GM21737 (cell line): ENCODE results near the gene HOXA10.

Experiments
- ATAC-seq: cut with Tn5 transposase; IDR thresholded peaks from one replicate; pipeline ENCODE4 v1.9.1; 2021; ENCODE audit warnings: mild to moderate bottlenecking, moderate library complexity; ENCODE audit not compliant: unreplicated experiment

Gene HOXA10

DNA sequence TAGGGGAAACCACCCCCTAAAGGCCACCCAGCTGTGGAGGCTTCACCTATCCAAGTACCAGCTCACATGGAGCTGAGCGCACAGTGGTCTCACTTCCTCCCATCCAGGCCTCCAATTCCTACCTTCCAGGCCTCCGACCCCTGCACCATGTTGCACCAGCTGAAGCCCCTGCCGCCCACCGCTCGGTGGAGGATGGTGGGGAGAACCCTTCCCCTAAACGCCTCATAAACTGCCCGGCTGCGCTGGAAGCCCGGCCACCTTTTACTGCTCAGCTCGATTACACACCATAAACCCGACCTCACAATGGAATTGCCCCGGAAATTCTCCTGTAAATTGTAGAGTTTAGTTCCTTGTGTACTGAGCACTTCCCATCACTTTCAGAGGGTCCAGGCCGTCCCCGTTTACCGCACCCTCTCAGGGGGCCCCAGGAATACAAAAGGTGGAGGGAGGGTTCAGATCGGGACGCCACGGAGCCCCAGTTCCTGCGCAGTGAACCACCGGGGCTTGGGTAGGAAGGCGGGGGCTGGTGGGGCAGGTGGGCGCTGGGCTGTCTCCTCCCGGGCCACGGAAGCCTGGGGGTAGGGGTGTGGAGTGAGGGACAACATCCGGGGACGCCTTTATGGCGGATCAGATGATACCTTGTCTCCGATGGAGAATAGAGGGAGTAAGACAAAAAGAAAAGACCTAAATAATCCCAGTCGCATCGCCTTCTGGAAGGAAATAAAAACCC lies 16.3 kb downstream of the HOXA10 start:
- ATAC-seq, result no peak

DNA sequence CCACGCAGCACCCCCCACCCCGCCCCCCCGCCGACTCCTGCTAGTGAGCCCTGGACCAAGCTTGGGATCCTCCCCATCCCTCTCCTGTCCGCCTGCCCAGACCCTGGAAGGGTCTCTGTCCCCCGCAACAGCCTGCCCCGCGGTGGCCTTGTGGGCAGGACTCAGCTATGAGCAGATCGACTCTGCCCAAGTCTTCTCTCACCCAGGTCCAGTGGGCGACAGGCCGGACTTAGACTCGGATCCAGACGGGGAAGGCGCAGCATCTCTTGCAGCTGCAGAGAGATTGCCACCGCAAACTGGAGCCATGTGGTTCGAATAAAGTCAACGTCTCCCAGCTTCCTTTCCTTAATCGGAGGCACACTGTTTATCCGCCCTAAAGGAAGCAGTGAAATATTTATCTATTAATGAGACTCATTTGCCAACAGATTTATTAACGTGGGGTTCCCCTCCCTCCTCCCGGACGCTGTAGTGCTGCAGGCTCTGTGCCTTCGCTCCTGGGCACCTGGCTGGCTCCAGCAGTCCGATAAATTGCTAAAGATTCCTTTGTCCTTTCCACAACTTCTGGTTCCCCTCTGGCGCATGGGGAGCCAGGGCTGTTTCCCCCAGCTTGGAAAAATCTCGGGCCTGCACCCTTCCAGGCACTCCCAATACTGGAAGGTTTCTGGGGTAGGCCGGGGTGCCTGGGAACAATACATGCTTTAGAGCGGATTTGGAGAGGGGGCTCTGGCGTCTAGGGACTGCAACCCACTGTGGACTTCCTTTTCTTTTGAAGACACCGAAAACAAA lies 17.0 kb downstream of the HOXA10 start:
- no peak for ATAC-seq

DNA sequence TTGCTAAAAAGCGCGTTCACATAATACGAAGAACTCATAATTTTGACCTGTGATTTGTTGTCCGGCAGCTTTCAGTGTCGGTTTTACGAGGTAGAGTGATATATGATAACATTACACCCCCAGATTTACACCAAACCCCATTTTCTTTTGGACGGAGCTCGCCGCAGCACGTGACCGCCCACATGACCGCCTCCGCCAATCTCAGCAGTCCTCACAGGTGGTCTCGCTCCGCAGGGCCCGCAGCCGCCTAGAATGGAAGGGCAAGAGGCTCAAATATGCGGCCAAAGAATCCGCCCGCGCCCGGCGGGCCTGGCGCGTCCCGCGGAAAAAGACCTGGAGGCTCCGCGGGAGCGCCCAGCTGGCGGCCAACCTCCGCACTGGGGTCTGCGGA lies 17.6 kb downstream of the HOXA10 start, which contains the start of gene HOXA7:
Gene HOXA7, minus strand, starts transcription at position 168 of the 391 bp plus-strand sequence. Its CDS starts 130 bp downstream, at position 38.
- ATAC-seq, result no peak

DNA sequence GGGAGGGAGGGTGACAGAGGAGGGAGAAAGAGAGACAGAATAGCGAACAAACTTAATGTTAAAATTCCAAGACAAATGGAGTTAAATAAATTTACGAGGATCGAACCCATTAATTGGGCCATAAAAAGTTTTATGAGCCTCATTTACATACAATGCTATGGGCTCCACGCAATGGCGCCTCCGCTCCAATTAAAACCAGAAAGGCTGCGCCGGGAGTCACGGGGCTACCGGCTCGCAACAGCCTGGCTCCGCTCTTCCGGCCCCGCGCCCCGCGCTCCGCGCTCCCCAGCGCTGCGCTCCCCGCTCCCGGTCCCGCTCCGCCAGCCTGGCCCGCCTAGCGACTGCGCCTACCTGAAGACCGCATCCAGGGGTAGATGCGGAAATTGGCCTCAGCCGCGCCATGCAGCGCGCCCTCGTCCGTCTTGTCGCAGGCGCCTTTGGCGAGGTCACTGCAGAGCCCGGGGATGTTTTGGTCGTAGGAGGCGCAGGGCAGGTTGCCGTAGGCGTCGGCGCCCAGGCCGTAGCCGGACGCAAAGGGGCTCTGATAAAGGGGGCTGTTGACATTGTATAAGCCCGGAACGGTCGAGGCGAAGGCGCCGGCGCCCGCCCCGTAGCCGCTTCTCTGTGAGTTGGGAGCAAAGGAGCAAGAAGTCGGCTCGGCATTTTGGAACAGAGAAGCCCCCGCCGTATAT lies 18.2 kb downstream of the HOXA10 start:
- ATAC-seq, result no peak

DNA sequence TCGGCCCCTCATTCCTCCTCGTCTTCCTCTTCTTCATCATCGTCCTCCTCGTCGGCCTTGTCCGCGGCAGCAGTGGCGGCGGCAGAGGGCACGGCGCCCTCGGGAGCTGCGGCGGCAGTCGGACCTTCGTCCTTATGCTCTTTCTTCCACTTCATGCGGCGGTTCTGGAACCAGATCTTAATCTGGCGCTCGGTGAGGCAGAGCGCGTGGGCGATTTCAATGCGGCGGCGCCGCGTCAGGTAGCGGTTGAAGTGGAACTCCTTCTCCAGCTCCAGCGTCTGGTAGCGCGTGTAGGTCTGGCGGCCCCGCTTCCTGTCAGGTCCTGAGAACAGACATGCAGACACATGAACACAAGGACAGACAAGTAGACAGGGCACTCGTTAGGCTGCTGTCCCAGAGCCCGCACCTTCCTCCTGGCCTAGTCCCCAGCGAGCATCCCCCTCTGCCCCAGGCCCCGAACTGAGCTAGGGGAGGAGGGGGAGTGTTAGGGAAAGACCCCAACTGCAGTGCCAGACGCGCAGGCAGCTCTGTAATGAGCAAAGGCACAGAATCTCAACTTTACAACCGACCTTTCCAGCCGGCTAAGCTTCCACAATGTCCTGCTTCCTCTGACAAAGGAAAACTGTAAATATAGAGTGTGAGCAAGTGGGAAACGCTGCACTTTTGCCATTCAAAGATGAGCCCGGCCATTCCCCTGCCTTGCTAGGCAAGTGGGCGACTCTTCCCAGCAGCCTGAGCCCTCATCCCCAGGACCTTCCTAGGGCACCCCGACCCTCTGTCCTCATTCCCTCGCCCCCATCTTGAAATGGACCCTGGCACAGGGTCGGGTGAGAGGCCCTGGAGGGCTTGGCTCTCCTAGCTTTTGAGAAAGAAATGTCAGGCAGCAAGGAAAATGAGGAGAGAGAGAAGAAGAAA lies 19.0 kb downstream of the HOXA10 start:
- ATAC-seq, result no peak

DNA sequence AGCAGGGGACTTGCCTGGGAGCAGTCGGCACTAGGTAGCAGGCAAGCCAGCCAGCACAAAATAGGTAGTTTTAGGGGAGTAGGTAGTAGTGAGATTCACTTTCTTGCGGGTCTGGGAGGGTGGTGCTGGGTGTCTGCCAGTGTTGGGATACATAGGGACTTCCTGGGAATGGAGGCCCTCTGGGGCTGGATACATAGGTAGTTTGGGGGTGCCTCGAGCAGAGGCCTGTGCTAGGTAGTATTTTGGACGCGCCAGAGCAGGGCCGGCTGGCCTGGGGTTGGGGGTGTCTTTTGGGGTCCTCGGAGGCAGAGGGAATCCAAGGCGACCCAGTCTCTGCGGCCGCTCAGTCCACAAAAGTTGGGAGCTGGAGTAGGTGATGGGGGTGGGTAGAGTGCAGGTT lies 19.8 kb downstream of the HOXA10 start:
- no peak for ATAC-seq

DNA sequence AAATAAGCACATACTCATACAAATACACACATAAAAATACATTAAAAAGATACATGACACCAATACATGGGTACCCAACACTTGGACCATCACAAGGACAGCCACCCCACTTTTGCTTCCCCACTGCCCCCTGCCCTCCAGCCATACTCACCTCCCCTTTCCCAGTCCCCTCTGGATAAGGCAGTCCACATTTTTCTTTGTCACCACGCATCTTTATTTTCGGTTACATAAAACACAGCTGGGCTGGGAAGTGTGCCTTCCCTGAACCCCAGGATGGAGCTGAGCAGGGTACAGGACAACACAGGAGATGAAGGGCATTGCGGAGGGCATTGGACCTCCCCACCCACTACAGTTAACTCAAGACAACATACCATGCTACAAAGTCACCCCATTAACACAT lies 20.6 kb downstream of the HOXA10 start:
- no peak for ATAC-seq

DNA sequence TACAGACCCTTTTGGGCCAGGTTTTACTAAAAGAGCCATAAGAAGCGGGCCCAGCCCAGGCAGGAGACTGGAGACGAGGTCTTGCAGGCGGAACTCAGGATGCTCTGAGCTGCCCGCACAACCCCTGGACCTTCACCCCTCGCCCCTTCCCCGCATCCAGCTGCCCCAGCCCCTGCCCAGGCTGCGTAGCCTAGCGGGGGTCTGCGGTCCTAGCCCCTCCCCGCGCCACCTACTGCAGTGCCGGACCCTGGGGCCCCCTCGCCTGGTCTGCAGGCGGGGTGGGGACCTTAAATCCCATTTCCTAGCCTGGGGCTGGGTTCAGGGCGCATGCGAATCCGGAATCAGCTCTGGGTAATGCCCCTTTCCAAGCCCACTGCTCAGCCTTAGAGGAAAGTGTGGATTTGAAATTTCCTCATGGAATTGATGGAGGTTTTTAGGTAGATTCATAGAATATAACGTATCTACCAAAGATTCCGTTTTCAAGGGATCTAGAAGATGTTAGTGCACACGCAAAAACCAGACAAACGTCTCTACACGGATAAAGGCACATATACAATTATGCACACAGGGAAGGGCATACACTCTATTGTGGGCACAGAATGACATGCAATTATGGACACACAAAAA lies 21.2 kb downstream of the HOXA10 start:
- no peak for ATAC-seq

DNA sequence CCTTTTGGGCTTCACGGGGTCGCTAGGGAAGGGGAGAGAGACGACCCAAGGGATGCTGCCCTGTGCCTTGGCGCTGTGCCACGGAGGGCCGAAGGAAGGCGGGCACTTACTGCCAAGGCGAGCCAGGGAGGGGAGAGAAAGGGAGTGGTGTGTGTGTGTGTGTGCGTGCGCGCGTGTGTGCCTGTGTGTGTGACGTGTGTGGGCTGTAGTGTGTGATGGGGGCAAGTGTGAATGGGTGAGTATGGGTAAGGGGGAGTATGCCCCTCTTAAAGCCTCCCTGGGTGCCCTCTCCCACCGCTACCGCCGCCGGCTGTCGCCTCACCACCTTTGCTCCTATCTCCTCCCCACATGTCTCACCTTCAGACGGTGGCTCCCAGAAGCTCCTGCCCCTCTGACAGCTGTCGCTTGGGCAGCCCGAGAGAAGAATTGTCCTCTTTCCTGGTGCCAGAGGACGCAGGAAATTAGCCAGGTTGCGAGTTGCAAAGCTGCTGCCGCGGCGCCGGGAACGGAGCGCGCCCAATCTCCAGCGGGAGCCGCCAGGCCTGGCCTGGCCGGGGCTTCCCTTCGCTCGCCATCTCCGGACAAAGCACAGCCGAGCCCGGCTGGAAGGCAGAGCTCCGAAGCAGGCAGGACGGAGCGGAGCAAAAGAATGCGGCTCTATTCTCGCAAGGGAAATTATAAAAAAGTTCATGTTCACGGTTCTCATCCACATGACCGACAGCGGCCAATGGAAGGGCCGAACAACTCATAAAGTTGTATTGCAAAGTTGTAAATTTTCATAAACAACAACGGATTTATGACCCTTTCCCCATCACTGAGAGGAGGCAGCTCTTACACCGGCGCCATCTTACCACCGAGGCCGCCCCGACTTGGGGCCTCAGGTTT lies 21.9 kb downstream of the HOXA10 start, which contains the start of gene HOXA3:
Gene HOXA3, minus strand, starts transcription at position 653 of the 885 bp plus-strand sequence. CDS start 41,943 bp downstream, outside the sequence.
- no peak for ATAC-seq

DNA sequence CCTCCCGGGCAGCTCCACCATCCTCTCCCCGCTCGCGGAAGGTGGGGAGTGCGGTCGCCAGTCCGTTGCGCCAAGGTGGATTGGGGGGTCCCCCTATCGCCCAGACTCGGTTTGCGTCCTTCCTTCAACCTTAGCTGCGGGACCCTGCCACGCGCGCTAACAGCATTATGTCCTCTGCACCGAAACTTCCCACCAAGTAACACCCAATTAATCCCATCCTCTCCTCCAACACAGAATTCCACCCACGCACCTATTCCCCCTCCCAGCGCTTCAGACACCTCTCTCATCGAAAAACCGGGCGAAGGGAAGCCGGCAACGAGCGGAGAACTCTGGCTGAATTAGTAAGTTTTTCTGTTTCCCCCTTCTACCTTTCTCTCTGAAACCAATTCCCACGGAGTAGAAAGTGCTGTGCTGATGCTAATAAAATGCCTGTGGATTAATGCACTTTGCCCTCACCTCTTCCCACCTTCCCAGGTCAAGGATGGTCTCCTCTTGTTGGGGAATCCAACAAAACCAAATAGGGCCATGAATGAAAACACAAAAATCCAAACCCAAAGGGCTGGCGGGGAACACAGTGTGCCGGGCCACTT lies 22.7 kb downstream of the HOXA10 start:
- ATAC-seq, result no peak

DNA sequence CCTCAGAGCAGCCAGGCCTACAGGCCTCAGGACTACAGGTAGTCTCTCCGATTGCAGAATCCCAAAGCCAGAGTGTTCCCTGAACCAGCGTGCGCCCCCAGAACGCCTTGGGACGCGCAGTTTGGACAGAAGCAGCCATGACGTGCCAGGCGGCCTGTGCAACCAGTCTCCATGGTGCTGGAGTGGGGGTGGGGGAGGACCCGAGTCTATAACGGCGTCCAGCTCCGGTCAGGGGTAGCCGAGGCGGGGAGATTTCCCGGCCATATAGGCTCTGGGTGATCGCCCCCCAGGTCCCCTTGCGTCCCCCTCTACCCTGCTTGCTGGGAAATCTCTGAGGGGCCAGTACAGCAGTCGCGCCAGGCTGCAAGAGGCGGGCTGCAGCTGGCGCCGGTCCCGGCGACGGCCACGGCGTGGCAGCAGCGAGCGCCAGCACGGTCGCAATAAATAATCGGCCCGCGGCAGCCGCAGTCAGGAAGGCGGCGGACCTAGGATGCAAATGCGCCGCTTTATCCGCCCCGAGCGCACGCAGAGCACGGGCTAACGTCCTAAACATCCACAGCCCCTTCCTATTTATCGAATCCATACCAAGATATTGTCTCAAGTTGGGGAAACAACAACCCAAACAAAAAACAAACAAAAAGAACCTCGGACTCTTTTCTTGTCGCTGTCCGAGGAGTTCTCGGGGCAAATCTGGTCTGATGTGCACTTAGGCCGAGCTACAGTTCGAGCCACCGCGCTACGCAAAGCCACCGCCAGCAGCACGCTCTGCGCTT lies 23.4 kb downstream of the HOXA10 start:
- ATAC-seq, result peak; percentile 61

DNA sequence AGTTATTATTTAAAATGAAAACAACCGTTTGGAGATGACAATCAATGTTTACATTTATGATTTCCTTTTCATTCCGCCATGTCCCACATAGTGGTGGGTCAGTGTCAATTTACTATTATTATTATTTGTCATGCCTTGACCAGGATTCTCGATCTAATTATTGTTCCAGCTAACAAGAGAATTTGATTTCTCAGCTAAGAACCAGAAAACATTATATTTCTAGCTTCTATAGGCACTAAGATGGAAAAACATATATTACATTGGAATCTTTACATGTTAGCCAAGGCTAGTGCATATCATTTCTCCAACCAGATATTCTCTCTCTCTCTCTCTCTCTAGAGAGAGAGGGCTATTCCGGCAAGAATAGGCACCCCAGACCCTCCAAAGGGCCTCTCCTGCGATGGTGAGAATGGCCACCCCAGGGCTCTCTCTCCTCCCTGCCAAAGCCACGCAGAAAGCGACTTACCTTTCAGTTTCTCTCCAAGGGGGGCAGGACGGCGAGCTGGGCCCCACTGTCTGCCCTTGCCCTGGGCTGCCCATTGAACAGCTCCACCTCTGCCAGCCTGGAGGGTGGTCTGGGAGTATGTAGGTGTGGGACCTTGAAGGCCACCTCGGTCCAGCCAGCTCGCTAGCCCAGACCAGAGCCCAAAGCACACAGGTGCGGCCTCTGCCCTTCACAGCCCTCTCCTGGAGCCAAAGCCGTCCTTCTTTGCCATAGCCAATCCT lies 24.1 kb downstream of the HOXA10 start:
- ATAC-seq, result no peak

DNA sequence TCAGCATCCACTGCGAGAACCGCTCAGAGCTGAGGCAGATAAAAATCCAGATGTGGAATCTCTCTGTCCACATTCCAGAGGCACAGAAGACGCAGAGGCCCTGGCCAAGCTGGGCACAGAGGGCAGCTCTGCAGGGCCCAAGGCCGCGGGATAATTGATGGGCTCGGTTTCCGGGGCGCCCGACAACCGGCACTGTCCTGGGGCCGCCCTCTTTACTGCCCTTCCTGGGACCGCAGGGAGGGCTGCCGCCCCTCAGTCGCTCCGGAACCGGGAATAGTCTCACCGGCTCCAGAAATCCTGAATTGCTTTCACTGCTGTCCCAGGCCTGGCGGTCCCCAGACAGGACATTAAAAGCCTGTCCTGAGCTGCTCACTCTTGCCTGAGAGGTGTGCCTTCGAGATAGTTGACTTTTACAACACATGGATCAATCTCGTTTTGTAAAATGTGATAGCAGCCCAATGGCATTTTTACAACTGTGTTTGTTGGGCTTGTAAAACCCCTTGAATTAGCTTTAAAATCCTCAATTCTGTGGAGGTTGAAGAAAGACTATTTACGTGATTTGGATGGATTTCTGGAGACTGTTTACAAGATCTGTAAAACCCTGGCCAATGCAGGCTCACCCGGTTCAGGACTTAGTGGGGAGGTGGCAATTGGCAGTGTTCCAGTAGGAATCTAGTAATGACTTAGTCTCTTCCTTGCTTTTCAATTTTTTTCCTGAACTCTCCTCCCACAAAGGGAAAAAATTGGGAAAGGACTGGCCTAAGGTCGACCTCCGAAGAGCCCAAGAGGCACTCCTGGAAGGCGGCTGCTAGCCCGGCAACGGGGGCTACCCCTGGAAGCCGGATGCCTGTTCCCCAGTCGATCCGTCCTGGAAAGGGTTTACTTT lies 25.1 kb downstream of the HOXA10 start:
- ATAC-seq, result no peak

DNA sequence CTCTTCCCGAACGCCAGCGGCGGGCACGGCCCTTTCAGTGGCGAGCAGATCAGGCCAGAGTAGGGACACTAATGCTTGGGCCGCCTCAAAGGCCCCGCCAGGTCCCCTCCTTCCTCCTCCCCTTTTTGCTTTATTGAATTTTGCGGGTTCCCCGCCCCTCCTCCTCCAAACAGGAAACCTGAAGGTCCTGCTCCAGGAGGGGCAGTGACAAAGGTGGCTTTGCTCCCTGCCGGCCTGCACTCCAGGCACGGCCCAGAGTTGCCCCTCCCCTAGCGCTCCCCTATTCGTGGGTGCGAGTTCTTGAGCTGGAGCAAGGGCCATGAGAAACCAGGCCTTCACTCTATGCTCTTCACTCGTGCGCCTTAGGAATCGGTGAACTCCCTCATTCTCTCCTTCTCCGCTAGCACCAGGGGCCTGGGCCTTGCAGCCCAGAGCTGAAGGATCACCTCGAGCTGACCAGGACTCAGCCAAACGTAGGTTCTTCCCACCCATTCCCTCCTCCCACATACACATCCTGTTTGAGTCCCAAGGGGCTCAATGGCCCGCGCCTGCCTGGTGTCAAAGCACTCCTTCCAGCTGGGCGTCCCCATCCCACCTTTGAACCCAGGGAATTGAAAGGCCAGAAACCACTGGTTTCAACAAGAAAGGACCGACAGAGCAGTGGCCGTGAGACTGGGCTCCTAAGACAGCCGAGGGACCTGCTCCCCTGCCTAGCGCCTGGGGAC lies 25.9 kb downstream of the HOXA10 start:
- no peak for ATAC-seq

DNA sequence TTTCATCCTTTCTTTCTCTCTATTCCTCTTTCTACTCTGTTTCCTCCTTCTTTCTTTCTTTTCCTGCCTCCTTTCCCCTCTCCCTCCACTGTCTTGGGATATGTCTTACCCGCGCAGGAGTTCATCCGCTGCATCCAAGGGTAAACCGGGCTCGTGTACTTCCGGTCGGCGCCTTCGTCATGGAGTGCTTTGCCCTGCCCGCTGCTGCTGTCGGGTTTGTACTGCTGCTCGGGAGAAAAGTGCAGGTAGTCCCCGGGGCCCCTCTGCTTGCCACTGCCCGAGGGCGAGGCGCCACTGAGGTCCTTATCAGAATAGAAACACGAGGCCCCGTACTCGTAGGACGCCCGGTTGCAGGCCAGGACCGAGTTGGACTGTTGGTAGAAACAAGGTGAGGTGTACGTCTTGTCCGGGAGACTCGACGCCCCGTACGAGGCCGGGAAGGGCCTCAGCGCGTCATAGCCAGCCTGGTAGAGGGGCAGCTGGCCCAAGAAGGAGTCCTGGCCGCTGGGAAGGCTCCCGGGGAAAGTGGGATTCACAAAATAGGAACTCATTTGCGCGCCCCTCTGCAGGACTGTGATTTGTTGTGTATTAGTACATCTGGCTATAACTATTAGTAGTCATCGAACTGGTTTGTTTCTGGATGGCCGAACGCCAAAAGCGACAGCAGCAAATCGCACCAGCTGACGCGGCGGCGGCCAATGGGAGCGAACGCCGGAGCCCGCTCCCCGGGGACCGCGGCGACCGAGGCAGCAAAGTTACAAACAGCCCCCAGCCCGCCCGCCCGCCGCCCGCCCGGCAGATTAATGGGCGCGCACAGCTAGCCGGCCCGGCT lies 26.7 kb downstream of the HOXA10 start, which contains the start of gene HOXA6:
Gene HOXA6, minus strand, starts transcription at position 576 of the 832 bp plus-strand sequence. Its CDS starts 25 bp downstream, at position 551.
- no peak for ATAC-seq
